Glutamatergic neuron (in vitro differentiated cells): ENCODE results near the gene STAM. TPM values are rescaled to one million over a fixed set of nuclear protein-coding genes. Genes with fewer than 3 reads are reported as not detected.
A peak's percentile ranks its signal among the peaks of the same experiment; 100 is the strongest.
"Not testable (repeated sequence)": the region's sequence is repeated elsewhere in the genome, so short reads cannot be mapped to it uniquely, and the experiment has no call there.

ENCODE experiments used
- DNase-seq: peaks from one replicate; pipeline ENCODE4 v3.0.0; 2022
- H3K27ac Mint-ChIP-seq: one replicate; pipeline ENCODE4 v1.8.0; 2020; ENCODE audit warnings: mild to moderate bottlenecking, mixed read lengths, inconsistent platforms; ENCODE audit not compliant: unreplicated experiment
- H3K27me3 Mint-ChIP-seq: one replicate; pipeline ENCODE4 v1.8.0; 2020; ENCODE audit warnings: mild to moderate bottlenecking, moderate library complexity, mixed read lengths, inconsistent platforms; ENCODE audit not compliant: unreplicated experiment
- H3K36me3 Mint-ChIP-seq: one replicate; pipeline ENCODE4 v1.8.0; 2020; ENCODE audit warnings: mild to moderate bottlenecking, mixed read lengths, inconsistent platforms; ENCODE audit not compliant: unreplicated experiment
- H3K4me1 Mint-ChIP-seq: one replicate; pipeline ENCODE4 v1.8.0; 2020; ENCODE audit warnings: mild to moderate bottlenecking, low read depth, mixed read lengths, inconsistent platforms; ENCODE audit not compliant: unreplicated experiment
- H3K4me3 Mint-ChIP-seq: one replicate; pipeline ENCODE4 v1.8.0; 2020; ENCODE audit warnings: mild to moderate bottlenecking, mixed read lengths, inconsistent platforms; ENCODE audit not compliant: unreplicated experiment
- H3K9me3 Mint-ChIP-seq: one replicate; pipeline ENCODE4 v1.8.0; 2020; ENCODE audit warnings: mild to moderate bottlenecking, moderate library complexity, mixed read lengths, inconsistent platforms; ENCODE audit not compliant: unreplicated experiment
- total RNA-seq: library from RNA; stranded (reverse); fragmentation: NEBNext Ultra II Directional; extraction: Animal tissue kit (Norgen Biotek cat#: 25700); gene quantifications from one replicate; pipeline ENCODE4 v1.2.1, GENCODE V29; 2021; ENCODE audit not compliant: unreplicated experiment
- TF ChIP-seq, protein P1 (sequence below): fragments of 200-600 bp; sonication (generic); IDR thresholded peaks from one replicate; pipeline ENCODE4 v1.5.0; 2021; ENCODE audit not compliant: partially characterized antibody, unreplicated experiment

STAM gene
- total RNA-seq, 1 donor from 2014 or later = 81.0 TPM

DNA sequence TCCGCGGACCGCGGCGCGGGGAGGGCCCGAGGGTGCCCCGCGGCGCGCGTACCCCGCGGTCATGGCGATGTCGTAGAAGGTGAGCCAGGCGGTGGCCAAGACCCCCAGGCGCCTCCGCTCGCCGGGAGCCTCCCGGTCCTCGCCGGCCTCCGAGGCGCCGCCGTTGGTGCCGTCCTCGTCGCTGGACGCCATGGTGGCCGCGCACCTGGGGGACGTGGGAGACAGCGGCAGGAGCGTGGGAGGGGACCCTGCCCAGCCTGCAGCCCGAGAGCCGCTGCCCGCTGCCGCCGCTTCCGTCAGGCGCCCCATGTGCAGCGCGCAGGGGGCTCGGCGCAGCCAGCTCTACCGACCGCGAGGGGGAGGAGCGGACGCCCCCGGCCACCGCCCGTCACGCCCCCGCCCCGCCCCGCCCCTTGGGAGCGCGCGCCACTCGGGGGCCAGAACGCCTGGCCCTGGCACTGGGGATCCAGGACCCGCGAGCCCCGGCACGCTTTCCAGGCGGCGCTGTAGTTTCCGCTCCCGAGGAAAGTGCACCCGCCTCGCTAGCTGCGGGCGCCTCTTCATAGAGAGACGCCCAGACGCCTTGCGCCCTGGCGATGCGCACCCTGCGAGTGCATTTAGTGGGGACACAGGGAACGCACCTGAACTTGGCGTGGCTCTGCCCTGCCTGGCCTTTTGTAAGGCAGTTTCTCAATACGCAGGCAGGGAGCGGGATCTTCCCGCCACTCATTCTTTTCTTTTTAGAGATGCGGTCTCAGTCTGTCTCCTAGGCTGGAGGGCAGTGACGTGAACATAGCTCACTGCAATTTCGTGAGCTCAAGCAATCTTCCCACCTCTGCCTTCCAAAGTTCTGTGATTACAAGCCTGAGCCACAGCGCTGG lies 26.7 kb upstream of the STAM start, which contains the start of gene HACD1:
Gene HACD1, minus strand, starts transcription at position 344 of the 881 bp plus-strand sequence. Its CDS starts 35 bp downstream, at position 309.
- TF ChIP-seq, protein P1, sequence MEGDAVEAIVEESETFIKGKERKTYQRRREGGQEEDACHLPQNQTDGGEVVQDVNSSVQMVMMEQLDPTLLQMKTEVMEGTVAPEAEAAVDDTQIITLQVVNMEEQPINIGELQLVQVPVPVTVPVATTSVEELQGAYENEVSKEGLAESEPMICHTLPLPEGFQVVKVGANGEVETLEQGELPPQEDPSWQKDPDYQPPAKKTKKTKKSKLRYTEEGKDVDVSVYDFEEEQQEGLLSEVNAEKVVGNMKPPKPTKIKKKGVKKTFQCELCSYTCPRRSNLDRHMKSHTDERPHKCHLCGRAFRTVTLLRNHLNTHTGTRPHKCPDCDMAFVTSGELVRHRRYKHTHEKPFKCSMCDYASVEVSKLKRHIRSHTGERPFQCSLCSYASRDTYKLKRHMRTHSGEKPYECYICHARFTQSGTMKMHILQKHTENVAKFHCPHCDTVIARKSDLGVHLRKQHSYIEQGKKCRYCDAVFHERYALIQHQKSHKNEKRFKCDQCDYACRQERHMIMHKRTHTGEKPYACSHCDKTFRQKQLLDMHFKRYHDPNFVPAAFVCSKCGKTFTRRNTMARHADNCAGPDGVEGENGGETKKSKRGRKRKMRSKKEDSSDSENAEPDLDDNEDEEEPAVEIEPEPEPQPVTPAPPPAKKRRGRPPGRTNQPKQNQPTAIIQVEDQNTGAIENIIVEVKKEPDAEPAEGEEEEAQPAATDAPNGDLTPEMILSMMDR = no peak
- Mint-ChIP-seq H3K36me3 (no peaks in the 10 kb centered on the region), H3K4me1 (no peaks in the 10 kb centered on the region), H3K27ac (peak within 1 kb of the TSS; percentile 22), H3K27me3 (peaks cover 11% of the 10 kb centered on the region), H3K9me3 (peaks cover 3% of the 10 kb centered on the region), H3K4me3 (peak within 1 kb of the TSS; percentile 87)
- DNase-seq = peak; percentile 74

DNA sequence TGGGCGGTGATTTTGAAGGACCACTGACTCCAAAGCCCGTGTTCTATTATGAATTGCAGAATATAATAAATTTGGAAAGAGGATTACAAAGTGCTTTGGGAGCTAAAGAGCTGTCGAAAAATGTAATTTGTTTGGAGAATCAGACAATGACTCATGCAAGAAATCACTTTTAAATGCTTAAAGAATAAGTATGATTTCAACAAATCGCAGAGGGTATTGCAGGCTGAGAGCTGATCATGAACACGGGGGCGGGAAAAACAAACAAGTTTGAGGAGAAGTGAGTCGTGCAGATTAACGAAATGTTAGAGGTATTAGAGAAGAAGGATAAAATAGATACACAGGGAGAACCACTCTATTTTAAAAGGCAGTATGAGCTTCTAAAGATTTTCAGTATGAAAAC lies 21.9 kb upstream of the STAM start:
- H3K27ac Mint-ChIP-seq = no peak overlapping the region
- no peak overlapping the region for H3K4me3 Mint-ChIP-seq
- TF ChIP-seq, protein P1 = no peak
- no peaks in the 10 kb centered on the region for H3K36me3 Mint-ChIP-seq
- DNase-seq = no peak
- peaks cover 13% of the 10 kb centered on the region for H3K27me3 Mint-ChIP-seq
- H3K9me3 Mint-ChIP-seq = peaks cover 3% of the 10 kb centered on the region
- no peaks in the 10 kb centered on the region for H3K4me1 Mint-ChIP-seq

DNA sequence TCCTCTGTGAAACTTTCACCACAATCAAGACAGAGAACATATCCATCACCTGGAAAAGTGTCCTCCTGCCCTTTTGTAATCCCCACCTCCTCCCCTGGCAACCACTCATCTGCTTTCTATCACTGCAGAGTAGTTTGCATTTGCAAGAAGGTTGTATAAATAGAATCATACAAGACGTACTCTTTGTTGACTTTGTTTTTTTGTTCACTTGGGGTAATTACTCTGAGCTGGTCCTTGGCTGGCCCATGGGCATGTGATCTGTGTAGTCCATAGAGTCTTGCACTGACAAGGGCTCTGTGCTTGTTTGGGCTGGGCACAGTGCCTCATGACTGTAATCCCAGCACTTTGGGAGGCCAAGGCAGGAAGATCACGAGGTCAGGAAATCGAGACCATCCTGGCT lies 19.0 kb upstream of the STAM start:
- Mint-ChIP-seq H3K9me3 (no peaks in the 10 kb centered on the region), H3K36me3 (no peaks in the 10 kb centered on the region), H3K27ac (no peak overlapping the region), H3K4me1 (no peaks in the 10 kb centered on the region), H3K4me3 (no peak overlapping the region), H3K27me3 (peaks cover 2% of the 10 kb centered on the region)
- TF ChIP-seq, protein P1 = no peak
- DNase-seq = no peak

DNA sequence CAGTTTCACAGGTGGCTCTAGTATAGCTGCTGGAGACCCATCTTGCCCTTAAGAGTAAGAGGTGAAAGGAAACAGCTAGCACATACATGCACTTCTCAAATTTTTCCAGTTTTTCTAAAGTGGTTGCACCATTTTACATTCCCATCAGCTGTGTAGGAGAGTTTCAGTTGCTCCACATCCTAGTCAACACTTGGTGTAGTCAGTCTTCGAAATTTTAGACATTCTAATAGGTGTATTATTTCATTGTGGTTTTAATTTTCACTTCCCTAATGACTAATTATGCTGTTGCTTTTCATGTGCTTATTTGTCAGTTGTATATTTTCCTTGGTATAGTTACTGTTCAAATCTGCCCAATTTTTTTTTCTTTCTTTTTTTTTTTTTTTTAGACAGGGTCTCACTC lies 17.3 kb upstream of the STAM start:
- H3K36me3 Mint-ChIP-seq = no peaks in the 10 kb centered on the region
- DNase-seq = no peak
- no peaks in the 10 kb centered on the region for H3K4me1 Mint-ChIP-seq
- TF ChIP-seq, protein P1 = no peak
- no peak overlapping the region for H3K4me3 Mint-ChIP-seq
- H3K27ac Mint-ChIP-seq = no peak overlapping the region
- H3K27me3 Mint-ChIP-seq = peaks cover 2% of the 10 kb centered on the region
- H3K9me3 Mint-ChIP-seq = no peaks in the 10 kb centered on the region

DNA sequence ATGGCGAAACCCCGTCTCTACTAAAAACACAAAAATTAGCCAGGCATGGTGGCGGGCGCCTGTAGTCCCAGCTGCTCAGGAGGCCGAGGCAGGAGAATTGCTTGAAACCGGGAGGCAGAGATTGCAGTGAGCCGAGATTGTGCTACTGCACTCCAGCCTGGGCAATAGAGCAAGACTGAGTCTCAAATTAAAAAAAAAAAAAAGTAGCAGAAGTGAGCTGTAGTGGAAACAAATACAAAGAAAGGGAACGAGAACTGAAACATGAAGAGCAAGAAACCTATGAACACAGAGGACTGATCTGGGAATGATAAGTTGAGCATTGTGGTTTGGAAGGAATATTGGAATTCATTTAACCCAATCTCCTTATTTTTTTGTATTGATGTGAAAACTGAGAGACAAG lies 11.4 kb upstream of the STAM start:
- not testable (repeated sequence) for H3K4me3 Mint-ChIP-seq, H3K36me3 Mint-ChIP-seq, H3K27me3 Mint-ChIP-seq, H3K27ac Mint-ChIP-seq, DNase-seq, H3K4me1 Mint-ChIP-seq, H3K9me3 Mint-ChIP-seq
